ENCODE data around the gene SYNGR2.
"Not testable (repeated sequence)": the region's sequence is repeated elsewhere in the genome, so short reads cannot be mapped to it uniquely, and the experiment has no call there.

SYNGR2 gene

GRCh38 chr17:78130437-78131101 lies 37.8 kb upstream of the SYNGR2 start, which contains the start of gene TMC8:
TSS of gene TMC8 (plus strand) at chr17:78130771. CDS start at chr17:78131589, 818 bp downstream.
- DNase-seq: peak; percentile 67

- DNase-seq: peak; percentile 64
These were observed 37.0 kb upstream of the SYNGR2 start for GRCh38 chr17:78131172-78132083.

GRCh38 chr17:78132084-78132676 lies 36.2 kb upstream of the SYNGR2 start:
- DNase-seq: peak; percentile 71

- DNase-seq: no peak
These were observed 35.6 kb upstream of the SYNGR2 start for GRCh38 chr17:78132767-78133178.

- DNase-seq: peak; percentile 26
These were observed 35.0 kb upstream of the SYNGR2 start for GRCh38 chr17:78133179-78133951.

GRCh38 chr17:78133971-78134898 lies 34.1 kb upstream of the SYNGR2 start:
- peak; percentile 79 for DNase-seq

GRCh38 chr17:78134899-78135385 lies 33.4 kb upstream of the SYNGR2 start:
- DNase-seq: no peak

- no peak for DNase-seq
These were observed 32.4 kb upstream of the SYNGR2 start for GRCh38 chr17:78135858-78136500.

GRCh38 chr17:78137392-78138203 lies 30.8 kb upstream of the SYNGR2 start:
- peak; percentile 48 for DNase-seq

GRCh38 chr17:78138204-78139060 lies 29.9 kb upstream of the SYNGR2 start:
- no peak for DNase-seq

GRCh38 chr17:78139861-78140168 lies 28.6 kb upstream of the SYNGR2 start:
- not testable (repeated sequence) for DNase-seq

- DNase-seq: peak; percentile 91
These were observed 28.0 kb upstream of the SYNGR2 start for GRCh38 chr17:78140169-78141051.

GRCh38 chr17:78141437-78142118 lies 26.8 kb upstream of the SYNGR2 start:
- no peak for DNase-seq

- DNase-seq: no peak
These were observed 26.1 kb upstream of the SYNGR2 start for GRCh38 chr17:78142119-78142861.

GRCh38 chr17:78143214-78144146 lies 24.9 kb upstream of the SYNGR2 start:
- no peak for DNase-seq
